ENCODE data around the gene KIAA0513.

KIAA0513 gene

DNA sequence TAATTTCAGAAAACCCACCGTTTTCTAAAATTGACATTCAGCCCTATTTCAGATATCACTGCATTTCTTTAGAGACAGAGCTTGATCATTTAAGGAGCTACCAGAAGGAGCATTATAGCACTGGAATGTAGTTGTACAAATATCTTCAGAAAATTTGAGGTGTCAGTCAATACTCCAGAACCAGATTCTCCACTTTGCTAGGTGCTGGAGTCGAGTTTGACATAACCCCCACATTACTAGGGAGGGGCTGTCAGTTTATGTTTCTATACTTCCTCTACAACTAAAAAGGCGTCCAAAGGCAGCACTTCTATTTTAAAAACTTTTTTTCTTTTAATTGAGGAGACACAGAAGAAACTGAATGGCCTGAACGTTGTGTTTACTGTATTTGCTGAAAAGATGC, 892 bp upstream of the KIAA0513 start:
- no peaks in the 10 kb centered on the region for H3K9me2 ChIP-seq (replicated peaks; ENCODE audit: insufficient read depth, low read length)
- no peaks in the 10 kb centered on the region for H3K79me2 ChIP-seq (ENCODE audit: insufficient read depth, low read length)
- peak overlapping the region; percentile 84 for H3K4me2 ChIP-seq (ENCODE audit: low read depth, low read length, poor library complexity, severe bottlenecking)
- H2AFZ ChIP-seq (ENCODE audit: low read depth, low read length, severe bottlenecking) = no peak overlapping the region
- H3K9me3 ChIP-seq (ENCODE audit: insufficient read depth, low read length) = no peaks in the 10 kb centered on the region
- peak overlapping the region; percentile 71 for H3K4me3 ChIP-seq (ENCODE audit: insufficient read depth, low read length, poor library complexity, severe bottlenecking)
- no peaks in the 10 kb centered on the region for H3F3A ChIP-seq (ENCODE audit: insufficient read depth)
- H3K27ac ChIP-seq (ENCODE audit: low read depth, low read length) = no peak overlapping the region
- H3K36me3 ChIP-seq (ENCODE audit: low read length) = no peaks in the 10 kb centered on the region
- peak overlapping the region; percentile 80 for H3K9ac ChIP-seq (ENCODE audit: low read length)
- TF ChIP-seq EZH2phosphoT487 (conservative IDR thresholded peaks at IDR 0.05; ENCODE audit: low read length) (no peak), CTCF (IDR thresholded peaks at IDR 0.05; ENCODE audit: insufficient read depth, low read length, poor library complexity, severe bottlenecking) (no peak)
- H4K20me1 ChIP-seq (ENCODE audit: low read depth, low read length) = no peaks in the 10 kb centered on the region
- no peaks in the 10 kb centered on the region for H3K27me3 ChIP-seq (ENCODE audit: low read length)

- Histone ChIP-seq H3K79me2 (ENCODE audit: insufficient read depth, low read length) (no peaks in the 10 kb centered on the region), H3K9ac (ENCODE audit: low read length) (peak overlapping the region; percentile 80), H3K36me3 (ENCODE audit: low read length) (no peaks in the 10 kb centered on the region), H3K4me2 (ENCODE audit: low read depth, low read length, poor library complexity, severe bottlenecking) (peak overlapping the region; percentile 56), H3K9me2 (replicated peaks; ENCODE audit: insufficient read depth, low read length) (no peaks in the 10 kb centered on the region), H3F3A (ENCODE audit: insufficient read depth) (no peaks in the 10 kb centered on the region), H3K27me3 (ENCODE audit: low read length) (no peaks in the 10 kb centered on the region), H4K20me1 (ENCODE audit: low read depth, low read length) (no peaks in the 10 kb centered on the region), H2AFZ (ENCODE audit: low read depth, low read length, severe bottlenecking) (peak overlapping the region; percentile 94), H3K4me3 (ENCODE audit: insufficient read depth, low read length, poor library complexity, severe bottlenecking) (peak overlapping the region; percentile 71), H3K9me3 (ENCODE audit: insufficient read depth, low read length) (no peaks in the 10 kb centered on the region), H3K27ac (ENCODE audit: low read depth, low read length) (no peak overlapping the region)
- TF ChIP-seq EZH2phosphoT487 (conservative IDR thresholded peaks at IDR 0.05; ENCODE audit: low read length) (no peak), CTCF (IDR thresholded peaks at IDR 0.05; ENCODE audit: insufficient read depth, low read length, poor library complexity, severe bottlenecking) (no peak)
Measured at GRCh38 chr16:85027958-85028684, 526 bp downstream of the KIAA0513 start.

- Histone ChIP-seq H2AFZ (ENCODE audit: low read depth, low read length, severe bottlenecking) (no peak overlapping the region), H3K27me3 (ENCODE audit: low read length) (no peaks in the 10 kb centered on the region), H3K4me2 (ENCODE audit: low read depth, low read length, poor library complexity, severe bottlenecking) (peak overlapping the region; percentile 56), H3K36me3 (ENCODE audit: low read length) (no peaks in the 10 kb centered on the region), H3K9me3 (ENCODE audit: insufficient read depth, low read length) (no peaks in the 10 kb centered on the region), H3K27ac (ENCODE audit: low read depth, low read length) (no peak overlapping the region), H3K9me2 (replicated peaks; ENCODE audit: insufficient read depth, low read length) (no peaks in the 10 kb centered on the region), H3K4me3 (ENCODE audit: insufficient read depth, low read length, poor library complexity, severe bottlenecking) (no peak overlapping the region), H3K9ac (ENCODE audit: low read length) (0 out of 2 replicates have a peak overlapping the region, but pooled peaks have one; percentile 80), H3K79me2 (ENCODE audit: insufficient read depth, low read length) (no peaks in the 10 kb centered on the region), H3F3A (ENCODE audit: insufficient read depth) (no peaks in the 10 kb centered on the region), H4K20me1 (ENCODE audit: low read depth, low read length) (no peaks in the 10 kb centered on the region)
- TF ChIP-seq CTCF (IDR thresholded peaks at IDR 0.05; ENCODE audit: insufficient read depth, low read length, poor library complexity, severe bottlenecking) = no peak
- no peak for TF ChIP-seq EZH2phosphoT487 (conservative IDR thresholded peaks at IDR 0.05; ENCODE audit: low read length)
Measured at GRCh38 chr16:85028685-85029407, 1.3 kb downstream of the KIAA0513 start.
